Measurements from ENCODE around the gene C6orf62. TPM values are rescaled to one million over a fixed set of nuclear protein-coding genes. Genes with fewer than 3 reads are reported as not detected.

C6orf62 gene
- polyA plus RNA-seq, 3 donors = 45.5 to 78.8 (median 55.4) TPM

- H3K4me1 ChIP-seq (ENCODE audit: control insufficient read depth in 1 of 2, insufficient read depth in 2 of 2, low read length in 2 of 2) = peaks cover 24 to 30% of the 10 kb centered on the region in 2 donors
- H3K9me3 Mint-ChIP-seq = no peaks in the 10 kb centered on the region
- peaks cover 32 to 65% of the 10 kb centered on the region in 2 donors for H3K36me3 ChIP-seq (replicated peaks in 1 of 2; ENCODE audit: control insufficient read depth in 1 of 2, insufficient read depth in 2 of 2, low read length in 2 of 2)
- no peaks in the 10 kb centered on the region for H3K27me3 ChIP-seq (ENCODE audit: control insufficient read depth in 2 of 2, insufficient read depth in 2 of 2, low read length in 2 of 2)
- no peaks in the 10 kb centered on the region for H3K27me3 Mint-ChIP-seq (ENCODE audit: low read depth in 3 of 3)
- peak overlapping the region in 6 of 7 donors; percentile 76 to 88 (median 78) for H3K27ac Mint-ChIP-seq
- no peak overlapping the region for H3K4me2 ChIP-seq (replicated peaks; ENCODE audit: extremely low read depth, low read length, poor library complexity, severe bottlenecking)
- H3K79me2 ChIP-seq (ENCODE audit: insufficient read depth, low read length) = peaks cover 48% of the 10 kb centered on the region
- no peak for TF ChIP-seq CTCF (IDR thresholded peaks at IDR 0.05)
- H4K20me1 ChIP-seq (ENCODE audit: insufficient read depth, low read length) = peaks cover 12% of the 10 kb centered on the region
- no peak overlapping the region for H3K4me3 Mint-ChIP-seq
- H3K36me3 Mint-ChIP-seq = peaks cover 60 to 70% of the 10 kb centered on the region in 2 donors
- no CpG with 5 or more reads among the region's 2 CpGs for WGBS (ENCODE audit: insufficient coverage)
- H3K9ac ChIP-seq (ENCODE audit: insufficient read depth, low read length, poor library complexity, severe bottlenecking) = no peak overlapping the region
- no peak overlapping the region for H3K4me3 ChIP-seq (replicated peaks in 1 of 3; ENCODE audit: low read depth in 2 of 3, low read length in 3 of 3)
- H2AFZ ChIP-seq (ENCODE audit: insufficient read depth, low read depth, low read length, poor library complexity, severe bottlenecking) = no peak overlapping the region
- peak in 2 of 3 donors; percentile 11 to 27 for DNase-seq
- H3K4me1 Mint-ChIP-seq = peaks cover 30% of the 10 kb centered on the region
- no peaks in the 10 kb centered on the region for H3K9me3 ChIP-seq (replicated peaks in 1 of 2; ENCODE audit: control insufficient read depth in 1 of 2, insufficient read depth in 1 of 2, low read length in 2 of 2)
- intact Hi-C loops (cut with micrococcal nuclease) = loop anchor here in 1 of 2 donors (10.0 kb wide), 1 partner anchor 65 kb away; no protein-coding TSS in a partner anchor
- H3K27ac ChIP-seq (ENCODE audit: low read depth in 1 of 2, low read length in 2 of 2) = peak overlapping the region in 1 of 2 donors; percentile 81
These were observed 58.8 kb downstream of the C6orf62 start for GRCh38 chr6:24660105-24660504.

GRCh38 chr6:24659561-24659960 is 59.4 kb downstream of the C6orf62 start:
- peaks cover 12% of the 10 kb centered on the region for H4K20me1 ChIP-seq (ENCODE audit: insufficient read depth, low read length)
- H3K27me3 Mint-ChIP-seq (ENCODE audit: low read depth in 3 of 3) = no peaks in the 10 kb centered on the region
- H3K79me2 ChIP-seq (ENCODE audit: insufficient read depth, low read length) = peaks cover 43% of the 10 kb centered on the region
- no CpG with 5 or more reads among the region's 1 CpG for WGBS (ENCODE audit: insufficient coverage)
- H3K9ac ChIP-seq (ENCODE audit: insufficient read depth, low read length, poor library complexity, severe bottlenecking) = peak overlapping the region; percentile 6
- no peaks in the 10 kb centered on the region for H3K27me3 ChIP-seq (ENCODE audit: control insufficient read depth in 2 of 2, insufficient read depth in 2 of 2, low read length in 2 of 2)
- peaks cover 37 to 70% of the 10 kb centered on the region in 2 donors for H3K36me3 ChIP-seq (replicated peaks in 1 of 2; ENCODE audit: control insufficient read depth in 1 of 2, insufficient read depth in 2 of 2, low read length in 2 of 2)
- H3K4me3 Mint-ChIP-seq = no peak overlapping the region
- H3K9me3 ChIP-seq (replicated peaks in 1 of 2; ENCODE audit: control insufficient read depth in 1 of 2, insufficient read depth in 1 of 2, low read length in 2 of 2) = no peaks in the 10 kb centered on the region
- H3K9me3 Mint-ChIP-seq = no peaks in the 10 kb centered on the region
- intact Hi-C loops (cut with micrococcal nuclease) = no loop called here
- DNase-seq = peak in 2 of 3 donors; percentile 21 to 31
- no peak overlapping the region for H3K4me3 ChIP-seq (replicated peaks in 1 of 3; ENCODE audit: low read depth in 2 of 3, low read length in 3 of 3)
- peaks cover 18 to 24% of the 10 kb centered on the region in 2 donors for H3K4me1 ChIP-seq (ENCODE audit: control insufficient read depth in 1 of 2, insufficient read depth in 2 of 2, low read length in 2 of 2)
- no peak overlapping the region for H2AFZ ChIP-seq (ENCODE audit: insufficient read depth, low read depth, low read length, poor library complexity, severe bottlenecking)
- no peak for TF ChIP-seq CTCF (IDR thresholded peaks at IDR 0.05)
- peak overlapping the region; percentile 13 to 81 for H3K27ac ChIP-seq (ENCODE audit: low read depth in 1 of 2, low read length in 2 of 2)
- no peak overlapping the region for H3K4me2 ChIP-seq (replicated peaks; ENCODE audit: extremely low read depth, low read length, poor library complexity, severe bottlenecking)
- peaks cover 60 to 71% of the 10 kb centered on the region in 2 donors for H3K36me3 Mint-ChIP-seq
- peak overlapping the region; percentile 76 to 91 (median 82) for H3K27ac Mint-ChIP-seq
- peaks cover 24% of the 10 kb centered on the region for H3K4me1 Mint-ChIP-seq
